OCI-LY1 (cell line): ENCODE data around the gene PNLIPRP1.

Source experiments
- H2AFZ ChIP-seq: fragments of 200-600 bp; sonication (generic), shearing (Covaris generic); 2 replicates; pipeline ENCODE4 v1.6.0; 2014; ENCODE audit warnings: antibody characterized with exemption, mild to moderate bottlenecking, low read length
- H3F3A ChIP-seq: fragments of 200-600 bp; sonication (generic), shearing (Covaris generic); 2 replicates; pipeline ENCODE4 v1.6.0; 2014; ENCODE audit warnings: mild to moderate bottlenecking, antibody characterized with exemption, low read length, moderate library complexity; ENCODE audit not compliant: insufficient read depth
- H3K27ac ChIP-seq: fragments of 200-600 bp; sonication (generic); 2 replicates; pipeline ENCODE4 v1.5.1; 2014; ENCODE audit warnings: low read length, mixed run types, mild to moderate bottlenecking, low read depth; ENCODE audit not compliant: poor library complexity, severe bottlenecking
- H3K27me3 ChIP-seq: fragments of 200-600 bp; sonication (generic); 2 replicates; pipeline ENCODE4 v1.6.0; 2014; ENCODE audit warnings: antibody characterized with exemption, mild to moderate bottlenecking, low read length, moderate library complexity; ENCODE audit not compliant: insufficient read depth
- H3K36me3 ChIP-seq: fragments of 200-600 bp; sonication (generic); 2 replicates; pipeline ENCODE4 v1.6.1; 2014; ENCODE audit warnings: mild to moderate bottlenecking, antibody characterized with exemption, low read length, moderate library complexity, mixed read lengths; ENCODE audit not compliant: insufficient read depth
- H3K4me1 ChIP-seq: fragments of 200-600 bp; sonication (generic); 2 replicates; pipeline ENCODE4 v1.5.1; 2014; ENCODE audit warnings: mild to moderate bottlenecking, low read length, moderate library complexity; ENCODE audit not compliant: insufficient read depth, severe bottlenecking
- H3K4me2 ChIP-seq: fragments of 200-600 bp; sonication (generic), shearing (Covaris generic); 2 replicates; pipeline ENCODE4 v1.6.1; 2014; ENCODE audit warnings: low read length
- H3K4me3 ChIP-seq: fragments of 200-600 bp; sonication (generic); 2 replicates; pipeline ENCODE4 v1.5.1; 2014; ENCODE audit warnings: low read length, low read depth, mild to moderate bottlenecking, mixed read lengths; ENCODE audit not compliant: poor library complexity, severe bottlenecking
- H3K79me2 ChIP-seq: fragments of 200-600 bp; shearing (Covaris generic); 2 replicates; pipeline ENCODE4 v1.6.1; 2016; ENCODE audit warnings: mixed run types, low read length, mixed read lengths; ENCODE audit not compliant: insufficient read depth
- H3K9ac ChIP-seq: fragments of 200-600 bp; sonication (generic), shearing (Covaris generic); 2 replicates; pipeline ENCODE4 v1.6.1; 2014; ENCODE audit warnings: mild to moderate bottlenecking, low read length, mixed read lengths
- H3K9me2 ChIP-seq: fragments of 200-600 bp; sonication (generic), shearing (Covaris generic); 2 replicates; pipeline ENCODE4 v1.6.1; 2014; ENCODE audit warnings: low read depth, mild to moderate bottlenecking, low read length, mixed read lengths
- H3K9me3 ChIP-seq: fragments of 200-600 bp; shearing (Covaris generic); 2 replicates; pipeline ENCODE4 v1.6.1; 2014; ENCODE audit warnings: low read length, mixed read lengths
- H4K20me1 ChIP-seq: fragments of 200-600 bp; sonication (generic), shearing (Covaris generic); 2 replicates; pipeline ENCODE4 v1.6.0; 2016; ENCODE audit warnings: mild to moderate bottlenecking, low read length; ENCODE audit not compliant: insufficient read depth
- CTCF ChIP-seq: fragments of 200-600 bp; sonication (generic), shearing (Covaris generic); IDR thresholded peaks from 2 replicates; pipeline ENCODE4 v1.5.1; 2017; ENCODE audit warnings: mild to moderate bottlenecking, antibody characterized with exemption, low read length, moderate library complexity, mixed read lengths
- EZH2 ChIP-seq: fragments of 200-600 bp; sonication (generic), shearing (Covaris generic); IDR thresholded peaks from 2 replicates; pipeline ENCODE4 v1.8.0; 2017; ENCODE audit warnings: borderline replicate concordance, mixed run types, mild to moderate bottlenecking, antibody characterized with exemption, low read length, moderate library complexity, mixed read lengths

Gene PNLIPRP1

GRCh38 chr10:116633216-116633600 lies 42.4 kb downstream of the PNLIPRP1 start:
- TF ChIP-seq CTCF: no peak
- no peak for TF ChIP-seq EZH2
- no peak overlapping the region for H2AFZ ChIP-seq

GRCh38 chr10:116634126-116634975 lies 43.6 kb downstream of the PNLIPRP1 start:
- H3K9me3 ChIP-seq: no peaks in the 10 kb centered on the region
- no peaks in the 10 kb centered on the region for H3K9me2 ChIP-seq
- H3K4me1 ChIP-seq: no peaks in the 10 kb centered on the region
- H2AFZ ChIP-seq: no peak overlapping the region
- H3K4me2 ChIP-seq: no peak overlapping the region
- H3K79me2 ChIP-seq: no peaks in the 10 kb centered on the region
- no peak overlapping the region for H3K9ac ChIP-seq
- no peaks in the 10 kb centered on the region for H3K36me3 ChIP-seq
- no peak for TF ChIP-seq CTCF
- no peak for TF ChIP-seq EZH2
- H4K20me1 ChIP-seq: no peaks in the 10 kb centered on the region
- no peaks in the 10 kb centered on the region for H3K27me3 ChIP-seq
- H3F3A ChIP-seq: no peaks in the 10 kb centered on the region
- no peak overlapping the region for H3K4me3 ChIP-seq
- no peak overlapping the region for H3K27ac ChIP-seq

More at GRCh38 chr10:116633216-116633600, 42.4 kb downstream of the PNLIPRP1 start:
- Histone ChIP-seq H3K9me2 (no peaks in the 10 kb centered on the region), H3K4me2 (no peak overlapping the region), H3K36me3 (no peaks in the 10 kb centered on the region), H3K79me2 (no peaks in the 10 kb centered on the region), H3K27ac (no peak overlapping the region), H3K4me1 (no peaks in the 10 kb centered on the region), H3K4me3 (no peak overlapping the region), H3K9me3 (no peaks in the 10 kb centered on the region), H3F3A (no peaks in the 10 kb centered on the region), H3K27me3 (no peaks in the 10 kb centered on the region), H3K9ac (no peak overlapping the region), H4K20me1 (no peaks in the 10 kb centered on the region)

- no peaks in the 10 kb centered on the region for H3F3A ChIP-seq
- no peak overlapping the region for H3K4me2 ChIP-seq
- H3K27ac ChIP-seq: no peak overlapping the region
- no peaks in the 10 kb centered on the region for H3K4me1 ChIP-seq
- no peaks in the 10 kb centered on the region for H3K9me3 ChIP-seq
- H3K36me3 ChIP-seq: no peaks in the 10 kb centered on the region
- no peak overlapping the region for H2AFZ ChIP-seq
- H3K27me3 ChIP-seq: no peaks in the 10 kb centered on the region
- no peak overlapping the region for H3K9ac ChIP-seq
- TF ChIP-seq EZH2 (no peak), CTCF (no peak)
- H3K79me2 ChIP-seq: no peaks in the 10 kb centered on the region
- H4K20me1 ChIP-seq: no peaks in the 10 kb centered on the region
- H3K9me2 ChIP-seq: no peaks in the 10 kb centered on the region
- H3K4me3 ChIP-seq: no peak overlapping the region
Measured at GRCh38 chr10:116636385-116636784, 45.6 kb downstream of the PNLIPRP1 start.
